Measurements from ENCODE around the gene FOXE3.

- TF ChIP-seq PML (IDR thresholded peaks at IDR 0.05; ENCODE audit: low read length) (no peak), RCOR1 (conservative IDR thresholded peaks at IDR 0.05; ENCODE audit: low read depth, low read length) (no peak), REST (IDR thresholded peaks at IDR 0.05; ENCODE audit: low read depth, low read length) (no peak), FOXK2 (IDR thresholded peaks at IDR 0.05) (no peak), EP300 (IDR thresholded peaks at IDR 0.05; ENCODE audit: borderline replicate concordance in 1 of 2, control insufficient read depth in 1 of 2, low read depth in 2 of 2, low read length in 2 of 2) (no peak), PAX5 (IDR thresholded peaks at IDR 0.05; ENCODE audit: borderline replicate concordance, low read depth, low read length) (no peak), POLR2A (IDR thresholded peaks at IDR 0.05; ENCODE audit: low read depth, low read length) (no peak), ETV6 (conservative IDR thresholded peaks at IDR 0.05 in 1 of 2, IDR thresholded peaks at IDR 0.05 in 1 of 2; ENCODE audit: borderline replicate concordance in 1 of 2, low read depth in 1 of 2) (no peak), CUX1 (IDR thresholded peaks at IDR 0.05; ENCODE audit: insufficient replicate concordance, low read depth, low read length) (no peak), SRF (IDR thresholded peaks at IDR 0.05; ENCODE audit: low read depth in 2 of 2, low read length in 2 of 2) (no peak)
These were observed at the start of gene FOXE3 for GRCh38 chr1:47415728-47416318.
